HG03520 (cell line): ENCODE measurements around the gene BATF2.
"Not testable (repeated sequence)": the region's sequence is repeated elsewhere in the genome, so short reads cannot be mapped to it uniquely, and the experiment has no call there.

ENCODE experiments used
- ATAC-seq: cut with Tn5 transposase; IDR thresholded peaks from one replicate; pipeline ENCODE4 v1.9.1; 2021; ENCODE audit warnings: mild to moderate bottlenecking, moderate library complexity; ENCODE audit not compliant: unreplicated experiment

BATF2 gene

DNA sequence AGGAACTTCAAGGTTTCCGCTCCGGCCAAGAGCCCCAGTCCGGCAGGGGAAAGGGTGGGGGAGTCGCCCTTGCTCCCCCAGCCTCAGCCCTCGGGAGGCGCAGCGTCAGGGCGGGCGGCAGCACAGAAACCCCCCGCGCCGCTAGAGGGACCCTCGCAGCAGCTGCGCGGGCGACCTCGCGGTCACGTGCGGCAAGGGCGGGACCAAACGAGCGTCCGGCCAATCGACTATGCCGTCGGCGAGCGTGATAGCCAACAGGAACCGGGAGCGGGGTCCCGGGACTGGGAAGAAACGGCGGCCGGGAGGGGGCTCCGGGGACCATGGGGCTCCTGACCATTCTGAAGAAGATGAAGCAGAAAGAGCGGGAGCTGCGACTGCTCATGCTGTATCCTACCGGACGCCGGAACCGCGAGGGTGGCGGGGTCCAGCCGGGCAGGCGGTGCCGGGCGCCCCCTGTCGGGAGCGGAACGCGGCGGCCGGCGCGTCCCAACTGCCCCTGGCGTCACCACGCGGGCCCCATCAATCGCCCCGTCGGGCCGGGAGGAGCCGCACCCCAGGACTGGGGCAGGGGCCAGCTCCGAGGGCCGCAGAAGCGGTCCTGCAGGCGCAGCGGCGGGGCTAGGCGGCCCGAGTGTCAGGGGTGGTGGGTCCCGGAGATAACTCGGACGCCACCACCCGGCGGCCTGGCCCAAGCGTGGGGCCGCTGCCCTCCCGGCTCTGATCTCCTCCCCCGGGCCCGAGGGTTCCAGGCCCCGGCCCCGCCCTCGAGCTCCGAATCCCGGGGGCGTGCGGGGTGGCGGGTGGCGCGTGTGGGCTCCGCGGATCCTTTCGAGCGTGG, 17.3 kb upstream of the BATF2 start, which contains the start of gene ARL2:
Gene ARL2, plus strand, starts transcription at position 273 of the 838 bp plus-strand sequence. Its CDS starts 48 bp downstream, at position 321.
- ATAC-seq = peak; percentile 66

DNA sequence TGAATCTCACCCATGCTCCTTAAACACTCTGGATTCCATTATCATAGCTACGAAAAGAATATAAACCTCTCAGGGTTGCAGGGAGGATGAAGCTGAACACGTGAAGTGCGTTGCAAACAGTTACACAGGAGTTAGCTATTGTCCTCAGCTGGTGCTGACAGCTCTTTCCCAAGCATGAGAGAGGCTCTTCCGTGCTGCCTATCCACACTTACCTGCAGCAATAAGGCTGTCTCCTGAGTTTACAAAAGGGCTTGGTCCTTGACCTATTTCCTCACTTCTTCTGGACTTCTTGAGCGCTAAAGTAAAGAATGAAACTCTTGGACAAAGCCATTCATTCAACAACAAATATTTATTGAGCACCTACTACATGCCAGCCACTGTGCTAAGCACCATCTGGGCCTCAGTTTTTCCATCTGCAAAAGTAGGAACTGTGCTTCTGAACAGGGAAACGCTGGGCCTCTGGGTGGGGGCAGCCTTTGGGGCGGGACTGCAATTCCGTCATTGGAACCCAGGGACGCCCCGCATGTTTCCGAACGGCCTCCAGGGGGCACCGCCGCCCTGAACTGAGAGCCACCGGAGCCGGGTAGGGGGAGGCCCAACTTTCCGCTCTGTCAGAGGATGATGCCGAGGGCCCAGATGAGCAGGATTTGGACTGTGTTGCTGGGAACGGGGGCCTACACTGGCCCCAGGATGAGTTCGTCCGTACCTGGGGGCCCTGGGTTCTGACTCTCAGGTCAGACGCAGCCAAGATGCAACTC, 16.5 kb upstream of the BATF2 start:
- ATAC-seq = peak; percentile 71

DNA sequence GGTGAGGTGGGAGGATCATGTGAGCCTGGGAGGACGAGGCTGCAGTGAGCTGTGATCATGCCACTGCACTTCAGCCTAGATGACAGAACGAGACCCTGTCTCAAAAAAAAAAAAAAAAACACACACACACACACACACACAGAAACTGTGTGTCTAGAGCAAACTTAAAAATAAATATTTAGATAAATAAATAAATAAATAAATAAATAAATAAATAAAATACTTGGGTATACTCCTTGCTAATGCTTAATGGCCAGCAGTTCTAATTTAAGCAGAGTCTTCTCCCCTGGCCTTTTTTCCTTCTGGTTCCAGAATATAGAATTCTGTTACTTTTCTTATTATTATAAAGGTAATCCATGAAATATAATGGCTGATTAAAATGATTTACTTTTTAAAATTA, 12.1 kb upstream of the BATF2 start:
- no peak for ATAC-seq

DNA sequence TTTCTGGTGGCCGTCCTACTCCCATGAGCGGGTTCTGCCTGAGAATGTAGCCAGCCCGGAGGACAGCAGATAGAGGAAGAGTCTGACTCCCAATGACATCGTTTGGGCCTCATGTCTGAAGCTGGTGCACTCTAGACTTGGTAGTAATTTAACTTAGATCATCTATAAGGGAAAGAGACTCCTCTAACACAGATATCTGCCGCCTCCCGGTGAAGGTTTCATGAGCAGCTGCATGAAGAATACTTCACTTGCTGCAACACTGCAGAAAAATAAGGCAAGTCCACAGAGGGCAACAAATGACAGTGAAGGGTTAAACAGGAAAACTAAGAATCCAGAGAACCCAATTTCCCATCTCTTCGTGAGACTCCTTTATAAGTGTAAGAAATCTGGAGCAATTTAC, 11.2 kb upstream of the BATF2 start:
- no peak for ATAC-seq

DNA sequence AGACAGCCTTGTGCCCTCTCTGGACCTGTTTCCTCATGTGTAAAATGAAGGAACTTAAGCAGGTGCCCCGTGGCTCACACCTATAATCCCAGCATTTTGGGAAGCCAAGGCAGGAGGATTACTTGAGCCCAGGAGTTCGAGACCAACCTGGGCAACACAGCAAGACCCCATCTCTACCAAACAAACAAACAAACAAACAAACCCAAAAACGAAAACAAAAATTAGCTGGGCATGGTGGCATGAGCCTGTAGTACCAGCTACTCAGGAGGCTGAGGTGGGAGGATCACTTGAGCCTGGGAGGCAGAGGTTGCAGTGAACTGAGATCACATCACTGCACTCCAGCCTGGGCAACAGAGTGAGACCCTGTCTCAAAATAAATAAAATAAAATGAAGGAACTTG, 7.2 kb upstream of the BATF2 start:
- not testable (repeated sequence) for ATAC-seq

DNA sequence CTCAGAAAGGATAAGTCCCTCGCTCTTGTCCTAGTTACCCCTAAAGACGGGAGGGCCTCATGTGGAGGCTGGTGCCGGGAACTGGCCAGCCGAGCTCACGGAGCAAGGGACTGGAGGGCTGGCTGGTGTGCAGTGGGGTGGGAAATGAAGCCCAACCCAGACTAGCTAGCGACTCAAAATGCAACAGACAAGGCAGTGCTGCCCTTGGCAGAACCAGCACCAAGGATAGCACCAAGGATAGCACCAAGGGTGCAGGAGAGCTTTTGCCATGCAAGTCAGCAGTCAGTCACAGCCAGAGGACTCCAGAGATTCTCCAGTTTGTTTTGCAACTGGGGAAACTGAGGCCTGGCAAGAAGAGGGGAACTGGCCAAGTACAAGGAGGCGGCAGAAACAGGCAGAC, 6.5 kb upstream of the BATF2 start:
- no peak for ATAC-seq

DNA sequence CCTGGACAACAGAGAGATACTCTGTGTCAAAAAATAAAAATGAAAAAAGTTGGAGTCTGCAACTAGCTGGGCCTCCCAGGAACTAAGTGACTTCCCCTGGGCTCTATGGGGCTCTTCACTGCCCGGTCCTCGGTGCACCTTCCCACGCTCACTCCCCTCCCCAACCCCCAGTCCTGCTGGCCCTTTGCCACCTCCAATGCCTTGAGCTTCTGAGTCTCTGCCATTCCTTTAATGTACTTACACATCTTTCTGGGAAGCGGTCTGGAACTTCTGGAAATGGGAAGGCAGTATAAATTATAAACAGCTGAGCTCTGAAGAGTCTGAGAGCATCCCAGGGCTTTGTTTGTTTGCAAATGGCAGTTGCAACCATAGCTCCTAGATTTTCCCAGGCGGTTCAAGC, 5.9 kb upstream of the BATF2 start:
- ATAC-seq = no peak

DNA sequence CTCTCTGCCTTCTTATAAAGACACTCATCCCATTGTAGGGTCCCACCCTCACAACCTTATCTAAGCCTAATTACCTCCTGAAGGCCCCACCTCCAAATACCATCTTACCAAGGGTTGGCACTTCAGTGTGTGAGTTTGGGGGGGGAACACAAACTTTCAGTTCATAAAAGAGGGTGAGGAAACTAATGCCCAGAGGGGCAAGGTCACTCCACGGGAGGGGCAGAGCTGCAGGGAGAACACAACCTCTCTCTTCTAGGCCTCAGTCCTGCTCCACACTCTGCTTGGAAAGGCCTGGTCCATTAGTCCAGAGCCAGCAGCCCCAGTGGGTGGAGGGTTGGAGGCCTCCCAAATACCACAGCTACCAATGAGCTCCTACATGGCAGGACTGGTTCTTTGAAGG, 2.7 kb upstream of the BATF2 start:
- no peak for ATAC-seq

DNA sequence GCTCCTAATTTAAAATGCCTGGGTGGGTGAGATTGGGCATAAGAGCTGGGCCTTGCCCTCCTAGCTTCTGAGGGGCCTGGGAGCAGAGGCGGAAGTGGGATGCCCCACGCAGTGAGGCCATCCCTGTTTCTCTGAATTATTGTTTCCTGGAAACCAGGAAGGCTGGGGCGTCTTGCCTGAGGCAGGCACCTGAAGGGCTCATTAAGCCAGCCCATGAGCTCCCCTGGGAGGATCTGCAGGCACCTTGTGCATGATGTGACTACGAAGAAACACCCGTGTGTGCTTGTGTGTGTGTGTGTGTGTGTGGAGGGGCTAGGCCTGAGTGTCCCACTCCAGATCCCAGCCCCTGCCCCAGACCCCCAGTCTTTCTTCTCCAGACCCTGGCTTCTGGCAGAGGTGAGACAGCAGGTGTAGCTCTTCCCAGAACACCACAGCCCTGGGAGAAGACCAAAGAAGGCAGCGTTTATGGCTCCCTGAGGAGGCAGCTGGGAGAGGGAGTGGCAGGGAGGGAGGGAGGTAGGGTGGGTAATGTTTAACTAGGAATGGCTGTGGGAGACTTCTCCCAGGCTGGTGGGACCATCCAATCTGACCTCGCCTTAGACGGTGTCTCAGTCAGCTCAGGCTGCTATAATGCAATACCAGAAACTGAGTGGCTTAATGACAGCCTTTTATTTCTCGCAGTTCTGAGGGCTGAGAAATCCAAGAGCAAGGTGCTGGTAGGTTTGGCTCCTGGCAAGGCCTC, 2.1 kb upstream of the BATF2 start:
- no peak for ATAC-seq

DNA sequence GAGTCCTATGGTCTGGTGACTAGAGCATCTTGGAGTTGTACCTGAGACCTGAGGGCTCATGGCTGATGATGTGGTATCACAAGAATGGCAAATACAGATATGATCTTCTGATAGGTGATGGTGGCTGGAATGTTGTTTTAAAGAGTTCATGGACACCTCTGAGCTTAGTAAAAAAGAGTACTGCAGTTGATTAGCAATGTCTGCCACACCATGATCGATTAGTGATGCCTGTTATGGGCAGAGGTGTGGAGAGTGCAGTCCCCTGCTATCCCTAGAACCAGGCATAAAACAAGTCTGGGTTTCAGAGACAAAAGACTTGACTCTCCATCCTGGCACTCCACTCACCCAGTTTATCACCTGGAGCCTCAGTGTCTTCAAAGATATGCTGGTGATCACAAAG, 1.4 kb upstream of the BATF2 start:
- no peak for ATAC-seq

DNA sequence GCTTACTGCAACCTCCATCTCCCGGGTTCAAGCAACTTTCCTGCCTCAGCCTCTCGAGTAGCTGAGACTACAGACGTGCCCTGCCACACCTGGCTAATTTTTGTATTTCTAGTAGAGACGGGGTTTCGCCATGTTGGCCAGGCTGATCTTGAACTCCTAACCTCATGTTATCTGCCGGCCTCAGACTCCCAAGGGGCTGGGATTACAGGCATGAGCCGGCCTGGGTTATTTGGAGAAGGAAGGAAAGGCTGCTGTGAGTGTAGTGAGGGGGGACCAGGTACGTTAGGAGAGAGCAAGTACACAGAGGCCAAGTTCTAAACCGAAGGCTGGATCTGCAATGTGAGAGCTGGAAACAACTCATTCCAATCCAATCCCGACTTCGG, 453 bp downstream of the BATF2 start:
- ATAC-seq = no peak

DNA sequence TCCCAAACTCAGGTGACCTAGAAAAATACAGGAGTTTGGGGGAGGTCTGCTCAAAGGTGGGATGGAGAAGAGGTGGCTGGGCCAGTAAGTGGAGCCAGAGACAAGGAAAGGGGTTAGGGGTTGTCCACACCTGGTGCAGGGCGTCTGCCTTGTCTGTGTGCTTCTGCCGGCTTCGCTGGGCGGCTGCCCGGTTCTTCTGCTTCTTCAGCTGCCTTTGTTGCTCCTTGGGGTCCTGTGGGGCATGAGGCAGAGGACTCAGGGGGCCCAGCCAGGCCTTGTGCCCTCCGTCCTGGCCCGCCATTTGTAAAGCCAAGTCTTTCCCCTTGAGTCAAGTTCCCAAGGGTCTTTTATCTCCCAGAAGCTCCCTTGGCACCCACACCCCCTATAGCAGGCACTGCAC, 2.5 kb downstream of the BATF2 start:
- no peak for ATAC-seq

DNA sequence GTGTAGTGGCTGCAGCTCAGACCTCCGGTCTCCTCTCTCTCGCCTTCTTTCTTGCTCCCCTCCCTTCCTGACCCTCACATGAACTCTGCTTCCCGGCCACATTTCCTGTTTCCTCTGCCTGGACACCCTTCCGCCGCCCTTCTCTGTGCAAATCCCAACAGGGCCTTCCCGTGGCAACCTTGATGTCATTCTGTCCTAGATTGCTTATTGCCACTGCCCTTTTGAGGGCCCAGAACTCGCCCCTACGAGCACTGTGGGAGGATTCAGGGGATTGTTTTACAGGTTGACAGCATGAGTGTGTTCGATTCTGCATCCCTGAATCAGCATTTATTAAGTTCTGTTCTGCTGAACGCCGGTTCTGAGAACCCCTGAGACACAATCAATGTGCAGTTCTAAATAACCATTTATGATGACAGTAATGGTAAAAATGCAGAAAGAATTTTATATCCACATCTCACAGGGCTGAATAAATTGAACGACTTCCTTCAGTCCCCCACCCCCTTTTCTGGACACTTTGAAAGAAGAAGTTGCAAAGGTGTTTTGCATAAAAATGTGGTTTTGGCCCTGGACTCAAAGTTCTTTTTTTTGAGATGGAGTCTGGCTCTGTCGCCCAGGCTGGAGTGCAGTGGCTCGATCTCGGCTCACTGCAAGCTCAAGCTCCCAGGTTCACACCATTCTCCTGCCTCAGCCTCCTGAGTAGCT, 6.4 kb downstream of the BATF2 start:
- no peak for ATAC-seq

DNA sequence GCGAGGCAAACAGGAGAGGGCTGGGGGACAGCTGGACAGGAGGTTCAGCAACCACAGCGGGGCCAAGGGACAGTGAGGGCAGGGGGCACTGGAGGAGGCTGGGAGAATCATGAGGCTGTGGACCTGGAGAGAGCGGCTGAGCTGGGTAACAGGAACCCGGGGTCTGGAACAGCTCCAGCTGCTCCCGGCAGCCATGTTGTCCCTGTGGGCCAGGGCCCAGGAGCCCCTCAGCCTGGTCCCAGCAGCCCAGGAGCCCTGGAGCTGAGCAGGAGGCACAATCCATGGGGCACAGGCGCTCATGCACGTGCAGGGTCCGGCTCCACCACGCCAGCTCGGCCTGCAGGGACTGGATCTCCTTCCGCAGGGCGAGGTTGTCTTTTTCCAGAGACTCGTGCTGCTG, 7.4 kb downstream of the BATF2 start:
- ATAC-seq = no peak

DNA sequence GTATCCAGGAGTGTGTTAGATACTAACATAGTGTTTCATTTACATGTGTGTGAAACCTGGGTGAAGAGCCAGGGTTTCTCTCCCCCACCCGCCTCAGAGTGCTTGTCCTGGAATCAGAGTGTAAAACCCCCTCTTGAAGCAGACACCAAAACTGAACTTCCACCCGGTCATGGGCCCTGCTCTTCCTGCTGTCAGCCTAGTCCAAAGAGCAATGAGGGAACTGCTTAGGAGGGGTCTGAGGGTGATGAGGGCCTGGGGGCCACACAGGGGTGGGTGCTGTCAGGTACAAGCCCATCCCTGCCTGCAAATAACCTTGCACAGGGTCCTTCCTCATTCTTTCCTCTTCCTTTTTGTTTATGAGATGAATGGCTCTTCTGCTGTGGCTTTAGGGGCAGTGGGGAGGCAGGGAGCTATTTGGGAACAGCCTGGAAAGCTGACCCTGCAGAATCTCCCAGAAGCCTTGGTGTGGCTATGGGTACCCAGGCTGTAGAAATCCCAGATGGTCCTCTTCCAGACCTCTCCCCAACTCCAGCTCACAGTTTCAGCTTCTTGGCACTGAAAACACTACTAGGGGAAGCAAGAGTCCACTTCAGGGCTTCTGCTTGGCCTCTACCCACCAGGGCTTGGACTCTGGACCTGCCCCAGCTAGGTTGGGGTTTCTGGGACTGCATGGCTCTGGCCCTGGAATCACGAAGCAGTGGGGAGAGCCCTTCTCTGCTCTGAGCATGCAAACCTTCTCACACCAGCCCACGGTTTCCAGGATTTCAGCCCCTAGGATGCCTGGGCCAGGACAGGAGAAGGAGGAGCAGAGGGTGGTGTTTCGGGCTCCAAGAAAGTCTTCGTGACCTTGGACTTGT, 8.5 kb downstream of the BATF2 start:
- ATAC-seq = no peak

DNA sequence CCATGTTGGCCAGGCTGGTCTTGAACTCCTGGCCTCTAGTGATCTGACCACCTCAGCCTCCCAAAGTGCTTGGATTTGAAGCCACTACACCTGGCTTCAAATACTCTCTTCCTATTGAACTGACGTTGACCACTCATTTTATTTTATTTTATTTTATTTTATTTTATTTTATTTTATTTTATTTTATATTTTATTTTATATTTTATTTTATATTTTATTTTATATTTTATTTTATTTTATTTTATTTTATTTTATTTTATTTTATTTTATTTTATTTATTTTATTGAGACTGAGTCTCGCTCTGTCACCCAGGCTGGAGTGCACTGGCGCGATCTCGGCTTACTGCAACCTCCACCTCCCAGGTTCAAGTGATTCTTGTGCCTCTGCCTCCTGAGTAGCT, 13.4 kb downstream of the BATF2 start:
- ATAC-seq = not testable (repeated sequence)

DNA sequence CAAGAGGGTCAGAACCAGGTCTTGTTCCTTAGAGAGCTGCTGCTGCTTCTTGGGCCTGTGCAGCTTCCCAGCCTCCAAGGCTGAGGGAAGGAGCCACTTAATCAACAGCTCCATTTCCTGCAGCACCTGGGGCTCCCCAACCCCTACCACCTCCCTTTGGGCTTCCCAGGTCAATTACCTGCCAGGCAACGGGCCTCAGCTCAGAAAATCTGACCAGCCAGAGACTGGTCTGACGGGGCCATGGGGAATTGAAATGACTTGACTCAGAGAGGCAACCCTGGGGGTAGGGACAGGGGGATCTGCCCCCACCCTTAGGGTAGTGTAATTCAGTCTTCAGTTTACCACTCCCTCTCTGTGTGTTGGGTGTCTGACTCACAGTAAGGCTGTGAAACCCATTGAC, 20.1 kb downstream of the BATF2 start:
- no peak for ATAC-seq

DNA sequence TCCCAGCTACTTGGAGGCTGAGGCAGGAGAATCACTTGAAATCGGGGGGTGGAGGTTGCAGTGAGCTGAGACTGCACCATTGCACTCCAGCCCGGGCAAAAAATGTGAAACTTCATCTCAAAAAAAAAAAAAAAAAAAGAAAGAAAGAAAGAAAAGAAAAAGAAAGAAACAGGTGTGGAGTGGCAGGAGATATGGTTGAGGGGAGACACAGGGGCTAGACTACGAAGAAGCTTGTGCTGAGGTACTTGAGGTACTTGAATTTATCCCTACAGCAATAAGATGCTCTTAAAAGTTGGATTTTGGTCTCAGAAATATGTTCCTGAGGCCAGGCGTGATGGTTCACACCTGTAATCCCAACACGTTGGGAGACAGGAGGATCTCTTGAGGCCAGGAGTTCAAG, 22.6 kb downstream of the BATF2 start:
- no peak for ATAC-seq

DNA sequence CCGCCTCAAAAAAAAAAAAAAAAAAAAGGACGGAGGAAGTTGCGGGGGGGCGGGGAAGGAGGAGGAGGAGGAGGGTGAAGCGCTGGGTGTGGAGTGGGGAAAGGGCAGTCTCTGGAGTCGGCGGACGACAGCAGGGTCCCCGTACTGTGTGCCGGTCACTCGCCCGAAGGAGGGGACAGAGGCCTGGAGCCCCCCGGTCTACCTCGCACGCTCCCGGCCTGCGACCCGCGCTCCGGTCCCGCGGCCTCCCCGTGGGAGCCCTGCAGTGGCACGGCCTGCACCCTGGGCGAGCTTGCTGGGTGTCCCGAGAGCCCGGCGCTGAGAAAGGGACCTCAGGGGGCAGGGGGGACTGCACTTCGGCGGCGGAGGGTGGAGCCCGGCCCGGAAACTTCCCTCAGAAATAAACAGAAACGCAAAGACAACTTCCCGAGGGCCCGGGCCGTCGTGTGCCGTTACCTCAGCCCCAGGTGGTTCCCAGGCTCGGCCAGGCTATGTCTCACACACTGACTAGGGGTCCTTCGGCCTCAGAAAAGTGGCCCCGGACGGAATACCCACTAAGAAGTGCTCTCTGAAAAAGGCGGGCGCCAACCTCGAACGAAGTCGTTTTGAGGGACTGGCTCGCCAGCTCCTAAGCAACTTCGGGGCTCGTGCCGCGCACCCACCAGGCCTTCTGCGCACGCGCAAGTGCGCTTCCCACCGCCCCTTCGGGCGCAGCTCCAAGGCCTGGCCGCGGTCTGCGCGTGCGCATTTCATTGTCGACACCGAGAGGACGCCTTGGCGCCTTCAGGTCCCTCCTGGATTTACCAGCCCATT, 25.1 kb downstream of the BATF2 start, which contains the start of gene MAJIN:
Gene MAJIN, minus strand, starts transcription at position 688 of the 813 bp plus-strand sequence. CDS start 12,703 bp downstream, outside the sequence.
- ATAC-seq = no peak
